Measurements from ENCODE around the gene AFF3.

Gene AFF3

GRCh38 chr2:99697811-99698568 lies 444.4 kb downstream of the AFF3 start:
- DNase-seq (ENCODE audit: low spot score) = no peak

- DNase-seq (ENCODE audit: low spot score) = no peak
These were observed 446.5 kb downstream of the AFF3 start for GRCh38 chr2:99695944-99696253.

GRCh38 chr2:99695130-99695943 lies 447.1 kb downstream of the AFF3 start:
- DNase-seq (ENCODE audit: low spot score) = no peak

DNA sequence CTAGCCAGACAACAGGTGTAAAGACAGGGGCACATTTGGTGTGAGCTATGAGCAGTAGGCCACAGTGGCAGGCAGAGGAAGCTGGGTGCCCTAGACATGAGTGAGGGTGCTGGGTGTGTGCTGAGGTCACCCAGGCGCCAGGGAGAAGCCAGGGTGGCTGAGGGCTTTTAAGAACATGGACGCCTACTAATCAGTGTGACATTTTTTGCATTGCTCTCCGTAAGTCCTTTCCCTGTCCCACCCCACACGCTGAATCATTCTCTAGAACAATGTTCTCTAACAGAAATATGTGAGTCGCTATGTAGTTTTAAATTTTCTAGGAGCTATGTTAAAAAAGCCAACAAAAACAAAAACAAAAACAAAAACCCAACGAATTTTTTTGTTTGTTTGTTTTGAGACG lies 448.1 kb downstream of the AFF3 start:
- DNase-seq (ENCODE audit: low spot score) = no peak

DNA sequence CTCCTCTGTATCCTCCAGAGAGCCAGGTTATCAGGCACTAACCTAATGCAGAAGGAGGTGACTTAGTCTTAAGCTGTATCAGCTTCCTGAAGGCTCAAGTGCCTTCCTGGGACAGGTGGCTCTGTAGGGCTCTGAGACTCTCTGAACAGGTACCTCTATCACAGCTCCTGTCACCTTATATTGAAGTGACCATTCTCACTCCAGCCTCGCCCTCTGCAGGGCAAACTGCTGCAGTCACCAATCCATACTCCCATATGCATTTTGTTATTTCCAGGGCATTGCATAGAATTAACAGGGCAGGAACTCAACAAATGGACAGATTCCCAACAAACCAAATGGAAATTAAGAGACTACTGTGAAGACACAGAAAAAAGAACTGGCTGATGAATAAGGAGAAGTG lies 449.6 kb downstream of the AFF3 start:
- no peak for DNase-seq (ENCODE audit: low spot score)

DNA sequence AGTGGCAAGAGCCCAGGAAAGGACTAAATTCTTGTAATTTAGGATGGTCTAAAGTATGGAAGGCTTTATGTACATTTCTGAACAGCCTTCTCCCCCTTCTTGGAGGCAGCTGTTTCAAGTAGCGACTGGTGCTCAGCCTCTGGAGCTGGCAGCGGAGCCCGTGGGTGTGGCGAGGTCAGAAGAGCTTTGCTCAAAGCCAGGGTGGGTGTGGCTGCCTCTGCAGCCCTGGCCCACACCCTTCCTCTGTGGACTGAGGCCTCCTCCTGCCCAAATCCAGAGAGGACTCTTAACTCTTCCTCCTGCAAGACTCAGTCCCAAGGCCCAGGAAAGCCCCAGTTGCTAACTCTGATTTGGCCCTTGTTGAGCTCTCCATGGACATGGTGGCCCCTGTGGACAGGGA lies 450.5 kb downstream of the AFF3 start:
- no peak for DNase-seq (ENCODE audit: low spot score)

- DNase-seq (ENCODE audit: low spot score) = no peak
These were observed 453.1 kb downstream of the AFF3 start for GRCh38 chr2:99689145-99689742.

DNA sequence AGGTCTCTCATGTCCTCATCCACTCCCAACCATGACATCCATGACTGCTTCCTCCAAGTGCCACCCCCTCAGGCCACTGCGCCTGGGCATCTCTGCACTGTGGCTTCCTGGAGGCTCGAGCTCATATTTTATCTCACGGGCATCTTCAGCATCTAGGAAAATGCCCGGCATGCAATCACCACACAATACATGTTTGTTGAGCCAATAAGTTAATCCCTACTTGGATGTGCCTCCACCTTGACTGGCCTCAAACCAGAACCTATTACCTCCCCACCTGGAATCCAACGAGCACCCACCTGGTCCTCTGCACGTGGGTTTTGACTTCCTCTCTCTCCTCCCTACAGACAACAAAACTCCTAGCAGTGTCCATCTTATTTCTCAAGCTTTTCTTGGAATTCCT lies 453.7 kb downstream of the AFF3 start:
- DNase-seq (ENCODE audit: low spot score) = no peak

DNA sequence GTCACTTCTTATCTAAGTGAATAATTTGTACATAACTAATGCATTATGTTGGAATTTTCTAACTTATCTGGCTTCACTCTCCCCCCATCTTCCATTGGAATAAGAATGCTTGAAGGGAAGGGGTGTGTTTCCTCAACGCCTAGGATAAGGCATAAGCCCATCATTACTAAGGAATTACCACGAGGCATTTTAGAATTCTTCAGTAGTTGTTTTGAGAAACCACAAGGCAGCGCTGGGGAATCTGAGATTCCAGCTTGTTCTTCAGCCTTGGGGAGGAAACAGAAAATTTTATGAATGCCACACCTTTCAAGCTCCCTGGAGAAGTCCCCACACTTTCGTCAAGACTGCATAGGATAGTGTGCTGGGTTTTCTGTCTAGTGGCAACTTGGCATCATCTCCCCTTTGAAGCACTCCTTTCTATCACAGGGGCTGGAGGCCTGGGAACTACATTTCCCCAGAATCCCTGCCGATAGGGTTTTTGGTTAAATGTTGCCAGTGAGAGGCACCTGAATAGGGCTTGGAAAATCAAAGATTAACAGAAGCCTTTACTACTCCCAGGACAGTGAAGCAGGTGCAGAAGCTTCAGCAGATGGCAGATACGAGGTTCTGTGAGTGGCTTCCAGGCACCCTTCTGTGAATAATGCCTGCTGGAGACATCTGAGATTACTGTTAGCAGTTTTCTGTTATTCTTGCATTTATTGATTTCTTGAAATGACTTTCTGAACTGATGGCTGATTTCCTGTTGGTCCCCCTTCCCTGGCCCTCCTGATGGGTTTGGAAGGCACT lies 459.9 kb downstream of the AFF3 start:
- no peak for DNase-seq (ENCODE audit: low spot score)

DNA sequence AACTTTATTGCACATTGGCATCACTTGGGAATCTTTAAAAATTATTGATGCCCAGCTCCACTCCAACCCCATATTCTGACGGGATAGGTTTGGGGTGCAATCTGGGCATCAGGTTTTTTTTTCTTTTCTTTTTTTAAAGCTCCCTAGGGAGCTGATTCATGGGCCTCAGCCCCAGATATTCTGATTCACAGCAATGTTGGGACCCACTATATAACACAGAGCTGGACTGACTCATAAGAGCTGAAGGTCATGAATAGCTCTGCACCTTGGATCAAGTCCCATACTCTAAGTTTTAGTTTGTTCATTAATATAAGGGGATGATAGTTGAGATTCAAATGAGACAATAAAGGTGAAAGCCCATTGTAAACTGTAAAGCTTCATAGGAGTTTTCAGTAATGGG lies 461.4 kb downstream of the AFF3 start:
- no peak for DNase-seq (ENCODE audit: low spot score)

DNA sequence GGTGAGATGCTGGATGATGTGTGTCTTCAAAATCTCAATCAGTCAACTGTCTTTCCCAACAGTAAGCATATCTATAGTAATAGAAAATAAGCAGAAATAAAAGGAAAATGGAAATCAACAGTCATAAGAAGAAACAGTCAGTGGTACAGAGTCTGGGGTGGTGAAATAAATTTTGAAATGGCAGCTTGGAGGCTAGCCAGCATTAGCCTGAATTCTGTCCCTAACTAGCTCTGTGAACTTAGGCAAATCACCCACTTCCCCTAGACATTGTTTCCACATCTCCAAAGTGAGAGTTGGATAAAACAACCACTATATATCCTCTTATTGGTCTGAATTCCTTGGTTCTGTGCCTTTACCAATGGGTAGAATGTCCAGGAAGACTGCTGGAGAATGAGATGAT lies 462.9 kb downstream of the AFF3 start:
- no peak for DNase-seq (ENCODE audit: low spot score)

DNA sequence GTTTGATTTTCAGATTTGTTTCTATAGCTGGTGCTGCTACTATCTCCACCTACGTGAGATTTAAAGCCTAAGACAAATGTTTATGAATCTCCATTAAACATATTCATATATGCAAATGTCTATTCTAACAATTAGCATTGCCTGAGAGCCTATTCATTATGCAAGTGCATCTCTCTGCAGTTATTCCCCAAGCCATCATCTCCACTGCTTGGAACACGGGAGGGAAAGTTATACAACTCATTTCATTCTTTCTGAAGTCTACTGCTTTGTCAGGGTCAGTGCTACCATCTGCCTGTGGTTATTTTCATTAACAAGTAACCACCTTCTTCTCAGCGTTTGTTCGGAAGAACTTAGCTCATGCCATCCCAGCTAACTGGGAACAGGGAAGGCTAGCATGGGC lies 463.8 kb downstream of the AFF3 start:
- DNase-seq (ENCODE audit: low spot score) = no peak

DNA sequence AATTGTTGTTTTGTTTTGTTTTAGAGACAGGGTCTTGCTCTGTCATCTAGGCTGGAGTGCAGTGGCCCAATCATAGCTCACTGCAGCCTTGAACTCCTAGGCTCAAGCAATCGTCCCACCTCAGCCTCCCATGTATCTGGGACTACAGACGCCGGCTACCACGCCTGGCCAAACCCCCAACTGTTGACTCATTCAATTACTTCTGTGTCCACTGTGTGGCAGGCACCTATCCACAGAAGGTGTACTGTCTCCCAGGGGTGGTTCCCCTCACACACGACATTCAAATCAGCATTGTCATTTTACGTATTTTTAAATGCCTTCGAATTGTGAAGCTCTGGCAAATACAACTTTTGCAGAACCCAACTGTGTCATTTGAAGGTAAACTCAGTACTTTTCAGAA lies 464.6 kb downstream of the AFF3 start:
- DNase-seq (ENCODE audit: low spot score) = no peak

DNA sequence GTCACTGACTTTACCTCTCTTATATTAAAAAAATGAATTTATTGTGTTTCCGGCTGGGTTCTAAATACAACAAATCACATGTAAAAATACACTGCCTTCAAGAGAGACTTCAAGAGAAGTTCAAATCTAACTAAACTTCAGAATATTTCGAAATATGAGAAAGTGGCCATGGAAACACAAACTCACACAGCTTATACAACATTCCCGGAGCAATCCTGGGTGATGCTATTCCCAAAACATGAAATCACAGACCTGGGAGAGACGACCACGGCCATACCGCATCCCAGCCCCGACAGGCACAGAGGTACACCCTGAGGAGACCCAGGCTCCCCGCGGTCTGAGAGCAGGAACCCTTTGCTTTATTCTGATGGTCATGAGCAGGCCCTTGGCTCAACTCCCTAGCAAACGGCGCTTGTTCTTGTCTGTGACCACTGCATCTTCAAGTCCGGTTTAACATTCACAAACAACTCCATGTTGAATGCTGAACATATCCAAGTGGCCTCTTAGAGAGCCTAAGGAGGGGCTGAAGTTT lies 467.2 kb downstream of the AFF3 start:
- no peak for DNase-seq (ENCODE audit: low spot score)

DNA sequence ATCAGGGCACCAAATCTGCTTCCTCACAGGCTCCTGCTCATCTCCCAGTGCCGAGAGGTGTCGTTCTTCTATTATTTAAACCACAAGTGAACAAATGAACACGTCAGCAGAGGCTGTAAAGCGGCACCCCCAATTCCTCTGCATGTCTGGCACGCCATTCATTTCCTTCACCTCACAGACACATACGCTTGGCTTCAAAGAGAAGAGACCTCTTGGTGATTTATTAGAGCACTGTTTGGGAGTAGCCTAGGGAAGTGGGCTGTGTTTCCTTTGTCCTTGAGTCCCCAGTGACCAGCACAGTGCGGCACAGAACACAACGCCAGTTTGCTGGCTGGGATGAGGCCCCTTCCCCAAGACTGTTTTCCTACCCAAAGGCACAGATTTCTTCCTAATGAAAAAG lies 468.3 kb downstream of the AFF3 start:
- DNase-seq (ENCODE audit: low spot score) = no peak

DNA sequence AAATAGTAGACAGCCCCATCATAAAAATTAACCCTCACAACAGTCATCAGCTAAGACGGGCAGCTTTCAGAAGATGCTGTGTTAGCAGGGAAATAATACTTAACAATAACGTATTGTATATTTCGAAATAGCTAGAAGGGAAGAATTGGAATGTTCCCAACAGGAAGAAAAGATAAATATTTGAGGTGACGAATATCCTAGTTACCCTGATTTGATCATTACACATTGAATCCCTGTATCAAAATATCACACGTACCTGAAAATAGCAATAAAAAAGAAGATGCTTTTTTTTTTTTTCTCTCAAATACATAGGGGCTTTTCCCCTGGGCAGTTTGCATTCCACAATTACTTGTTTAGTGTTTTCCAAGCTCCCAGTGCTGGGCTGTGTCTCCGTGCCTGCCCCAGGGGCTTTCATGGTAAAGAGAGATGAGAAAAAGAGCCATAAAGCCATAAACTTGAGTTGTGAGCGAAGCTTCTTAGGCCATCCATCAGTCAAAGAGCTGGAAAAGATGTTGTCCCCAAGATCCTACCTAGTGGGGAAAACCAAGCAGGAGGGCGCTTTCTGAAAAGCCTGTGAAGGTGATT lies 469.5 kb downstream of the AFF3 start:
- DNase-seq (ENCODE audit: low spot score) = no peak

DNA sequence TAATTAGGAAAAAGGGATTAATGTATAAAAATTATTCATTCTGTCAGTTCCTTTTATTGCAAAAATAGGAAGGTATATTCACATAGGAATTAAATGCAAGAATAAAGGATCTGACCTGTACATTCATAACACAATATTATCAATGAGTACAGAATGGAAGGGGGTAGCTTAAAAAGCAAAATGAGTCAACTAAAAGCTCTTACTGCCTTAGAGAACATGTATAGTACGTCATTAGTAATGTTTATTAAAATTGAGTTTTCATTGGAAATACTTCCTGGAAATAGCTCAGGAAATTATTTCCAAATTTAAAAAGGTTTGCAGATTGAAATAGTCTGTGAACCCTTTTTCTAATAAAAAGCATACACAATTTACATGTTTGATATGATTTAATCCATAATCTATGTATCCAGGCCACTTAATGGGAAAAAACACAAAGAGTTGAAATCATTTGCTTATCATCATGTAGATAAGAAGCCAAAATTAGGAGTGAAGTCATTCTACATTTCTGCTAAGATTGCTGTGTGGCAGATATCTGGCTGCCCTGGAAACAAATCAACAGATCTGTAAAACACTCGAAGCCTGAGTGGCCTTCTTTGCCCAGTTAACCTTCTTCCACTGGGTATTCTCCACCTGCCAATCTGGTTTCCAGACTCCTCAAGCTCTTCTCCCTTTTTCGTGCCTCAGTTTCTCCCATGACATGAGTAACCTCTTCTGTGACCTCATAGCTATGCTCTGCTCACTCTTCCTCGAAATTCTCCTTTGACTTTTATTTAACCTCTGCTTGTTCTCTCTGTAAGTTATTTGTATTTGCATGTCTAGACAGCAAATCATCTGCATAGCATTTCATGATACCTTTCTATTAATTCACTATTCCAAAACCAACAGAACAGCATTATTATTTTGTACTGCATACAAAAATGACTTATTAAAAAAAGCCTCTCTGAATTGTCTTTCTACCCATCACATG lies 471.3 kb downstream of the AFF3 start:
- no peak for DNase-seq (ENCODE audit: low spot score)

GRCh38 chr2:99666256-99666655 lies 476.1 kb downstream of the AFF3 start:
- no peak for DNase-seq (ENCODE audit: low spot score)

GRCh38 chr2:99663641-99664040 lies 478.7 kb downstream of the AFF3 start:
- no peak for DNase-seq (ENCODE audit: low spot score)

DNA sequence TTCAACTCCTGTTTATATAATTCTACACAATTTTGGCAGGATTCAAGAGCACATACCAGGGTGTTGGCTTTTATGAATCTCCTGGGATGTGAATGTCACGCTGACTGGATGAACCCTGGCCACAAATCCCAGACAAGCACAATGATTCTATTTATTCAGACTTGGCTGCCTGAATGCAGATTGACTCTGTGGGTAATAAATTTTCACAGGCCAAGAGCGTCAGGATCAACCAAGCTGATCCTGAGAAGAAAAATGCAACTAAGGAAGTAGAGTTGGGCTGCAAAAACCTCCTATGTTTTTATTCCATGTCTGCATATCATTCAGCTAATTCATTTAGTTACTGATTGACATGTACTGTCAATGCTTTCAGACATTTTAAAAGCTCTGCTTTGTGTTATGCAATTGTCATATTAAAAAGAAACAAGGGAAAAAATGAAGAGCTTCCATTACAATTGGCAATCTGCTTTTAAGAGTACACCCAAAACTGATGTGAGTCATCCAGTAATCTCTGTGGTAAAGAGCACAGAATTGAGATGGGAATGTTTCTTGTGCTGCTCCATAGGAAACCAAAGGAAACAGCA lies 479.5 kb downstream of the AFF3 start:
- DNase-seq (ENCODE audit: low spot score) = no peak
